K562 (cell line): ENCODE measurements around the gene SLBP. TPM values are rescaled to one million over a fixed set of nuclear protein-coding genes. Genes with fewer than 3 reads are reported as not detected.

Source experiments
- AFF1 ChIP-seq, 2 experiments: fragments of 450-650 bp; IDR thresholded peaks; 2 replicates each; pipeline ENCODE4 v1.6.1; 2018; ENCODE audit warnings: mild to moderate bottlenecking in 2 of 2, low read depth in 1 of 2; ENCODE audit not compliant: partially characterized antibody in 2 of 2
- CEBPB ChIP-seq: fragments of 450-650 bp; IDR thresholded peaks from 2 replicates; pipeline ENCODE4 v1.6.1; 2016; ENCODE audit warnings: missing genetic modification characterization, missing compliant biosample characterization
- GTF2E2 ChIP-seq: fragments of 200-800 bp; sonication (Bioruptor generic); IDR thresholded peaks from 2 replicates; pipeline ENCODE4 v1.6.1; 2016; ENCODE audit warnings: missing genetic modification characterization, missing compliant biosample characterization
- JUN ChIP-seq, 2 experiments: sonication (generic) in 1 of 2; formaldehyde crosslinking in 1 of 2; IDR thresholded peaks; 2 replicates each; pipeline versions ENCODE4 v1.6.1 to v1.8.0; 2012 to 2022; ENCODE audit warnings: borderline replicate concordance in 2 of 2, mild to moderate bottlenecking in 2 of 2, improper control_type of control experiment in 1 of 2, low read depth in 1 of 2, low read length in 1 of 2, missing genetic modification reagents in 1 of 2
- KLF10 ChIP-seq: fragments of 250-450 bp; sonication (Bioruptor Pico); IDR thresholded peaks from 2 replicates; pipeline ENCODE4 v1.6.1; 2021; ENCODE audit warnings: matching md5 sums
- MAFK ChIP-seq: IDR thresholded peaks from 2 replicates; pipeline ENCODE4 v1.6.1; 2011; ENCODE audit warnings: low read length, improper control_type of control experiment
- PYGO2 ChIP-seq: fragments of 450-650 bp; IDR thresholded peaks from 2 replicates; pipeline ENCODE4 v1.6.1; 2016; ENCODE audit warnings: mild to moderate bottlenecking, missing genetic modification characterization, moderate library complexity, missing compliant biosample characterization
- RBBP5 ChIP-seq: fragments of 200-600 bp; sonication (generic); IDR thresholded peaks from 2 replicates; pipeline ENCODE4 v1.6.1; 2012; ENCODE audit warnings: borderline replicate concordance, mild to moderate bottlenecking, low read length, control low read depth, inconsistent platforms; ENCODE audit not compliant: insufficient read depth, poor library complexity, severe bottlenecking
- SAFB ChIP-seq: fragments of 200-400 bp; formaldehyde crosslinking; IDR thresholded peaks from 2 replicates; pipeline ENCODE4 v1.6.1; 2017; ENCODE audit warnings: low read depth, low read length, borderline replicate concordance
- SLC30A9 ChIP-seq: fragments of 250-450 bp; sonication (Bioruptor Pico); IDR thresholded peaks from 2 replicates; pipeline ENCODE4 v1.8.0; 2022; ENCODE audit warnings: mild to moderate bottlenecking, moderate library complexity
- SREBF1 ChIP-seq: fragments of 150-350 bp; IDR thresholded peaks from 2 replicates; pipeline ENCODE4 v1.6.1; 2014; ENCODE audit warnings: antibody characterized with exemption, low read depth, low read length, borderline replicate concordance
- TCF3 ChIP-seq: sonication (generic); formaldehyde crosslinking; IDR thresholded peaks from 2 replicates; pipeline ENCODE4 v1.4.0; 2020; ENCODE audit warnings: mild to moderate bottlenecking, missing genetic modification reagents
- XRCC3 ChIP-seq: fragments of 450-650 bp; IDR thresholded peaks from 2 replicates; pipeline ENCODE4 v1.6.1; 2017; ENCODE audit warnings: mild to moderate bottlenecking, moderate library complexity
- ZNF280A ChIP-seq: fragments of 450-650 bp; IDR thresholded peaks from 2 replicates; pipeline ENCODE4 v1.6.1; 2018; ENCODE audit warnings: mild to moderate bottlenecking, low read depth; ENCODE audit not compliant: partially characterized antibody
- ZNF766 ChIP-seq: fragments of 200-800 bp; sonication (Bioruptor generic); conservative IDR thresholded peaks from 2 replicates; pipeline ENCODE4 v1.6.1; 2016; ENCODE audit warnings: missing genetic modification characterization, missing compliant biosample characterization
- polyA plus RNA-seq, 8 experiments: library from polyadenylated mRNA; depleted of rRNA in 4 of 8; stranded (reverse) in 5 of 8; unstranded in 3 of 8; fragments of >200 nt; fragmentation: Nextera tagmentation in 2 of 8; fragmentation: Illumina TruSeq in 1 of 8; extraction: Ambion mirVana in 2 of 8; extraction: Trizol in 1 of 8; gene quantifications; 2 replicates each; pipeline versions ENCODE4 v1.2.1 to v1.2.3, GENCODE V29; 2011 to 2014; ENCODE audit warnings: inconsistent platforms in 1 of 8, missing spikeins in 1 of 8
- total RNA-seq, 7 experiments: library from RNA; depleted of rRNA in 6 of 7; stranded (reverse); fragments of >200 nt in 6 of 7; fragmentation: Illumina TruSeq in 2 of 7; extraction: Trizol in 2 of 7; gene quantifications; 2 replicates each; pipeline versions ENCODE4 v1.2.1 to v1.2.3, GENCODE V29; 2011 to 2021; ENCODE audit warnings: low replicate concordance in 1 of 7
- TF ChIP-seq, protein P1 (sequence below): sonication (generic); formaldehyde crosslinking; IDR thresholded peaks from 2 replicates; pipeline ENCODE4 v1.8.0; 2022; ENCODE audit warnings: mild to moderate bottlenecking, missing genetic modification reagents
- TF ChIP-seq, protein P2 (sequence below): sonication (generic); formaldehyde crosslinking; IDR thresholded peaks from 2 replicates; pipeline ENCODE4 v1.4.0; 2020; ENCODE audit warnings: mild to moderate bottlenecking, missing genetic modification reagents

Gene SLBP
- total and polyA plus RNA-seq, 9 of the 15 experiments (the other 6 are each of a cell fraction or from before 2014, with no cell fraction given), result 49.4 to 221 (median 162) TPM

- TF ChIP-seq ZNF766 (CRISPR knock-in tag), result 0 out of 2 replicates have a peak, but pooled peaks have one; percentile 28
- TF ChIP-seq SLC30A9 (CRISPR knock-in tag), result no peak
- no peak for TF ChIP-seq SREBF1
- no peak for TF ChIP-seq JUN (IDR thresholded peaks at IDR 0.05; ENCODE audit: borderline replicate concordance, low read depth, low read length)
- 0 out of 2 replicates have a peak, but pooled peaks have one; percentile 19 for TF ChIP-seq JUN (CRISPR knock-in tag; IDR thresholded peaks at IDR 0.05; ENCODE audit: borderline replicate concordance)
- TF ChIP-seq, protein P1, sequence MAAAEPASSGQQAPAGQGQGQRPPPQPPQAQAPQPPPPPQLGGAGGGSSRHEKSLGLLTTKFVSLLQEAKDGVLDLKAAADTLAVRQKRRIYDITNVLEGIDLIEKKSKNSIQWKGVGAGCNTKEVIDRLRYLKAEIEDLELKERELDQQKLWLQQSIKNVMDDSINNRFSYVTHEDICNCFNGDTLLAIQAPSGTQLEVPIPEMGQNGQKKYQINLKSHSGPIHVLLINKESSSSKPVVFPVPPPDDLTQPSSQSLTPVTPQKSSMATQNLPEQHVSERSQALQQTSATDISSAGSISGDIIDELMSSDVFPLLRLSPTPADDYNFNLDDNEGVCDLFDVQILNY, result no peak
- TF ChIP-seq, protein P2, sequence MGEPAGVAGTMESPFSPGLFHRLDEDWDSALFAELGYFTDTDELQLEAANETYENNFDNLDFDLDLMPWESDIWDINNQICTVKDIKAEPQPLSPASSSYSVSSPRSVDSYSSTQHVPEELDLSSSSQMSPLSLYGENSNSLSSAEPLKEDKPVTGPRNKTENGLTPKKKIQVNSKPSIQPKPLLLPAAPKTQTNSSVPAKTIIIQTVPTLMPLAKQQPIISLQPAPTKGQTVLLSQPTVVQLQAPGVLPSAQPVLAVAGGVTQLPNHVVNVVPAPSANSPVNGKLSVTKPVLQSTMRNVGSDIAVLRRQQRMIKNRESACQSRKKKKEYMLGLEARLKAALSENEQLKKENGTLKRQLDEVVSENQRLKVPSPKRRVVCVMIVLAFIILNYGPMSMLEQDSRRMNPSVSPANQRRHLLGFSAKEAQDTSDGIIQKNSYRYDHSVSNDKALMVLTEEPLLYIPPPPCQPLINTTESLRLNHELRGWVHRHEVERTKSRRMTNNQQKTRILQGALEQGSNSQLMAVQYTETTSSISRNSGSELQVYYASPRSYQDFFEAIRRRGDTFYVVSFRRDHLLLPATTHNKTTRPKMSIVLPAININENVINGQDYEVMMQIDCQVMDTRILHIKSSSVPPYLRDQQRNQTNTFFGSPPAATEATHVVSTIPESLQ (CRISPR knock-in tag), result no peak
- no peak for TF ChIP-seq PYGO2 (tag)
- no peak for TF ChIP-seq ZNF280A
- no peak for TF ChIP-seq XRCC3
- no peak for TF ChIP-seq CEBPB (tag)
- TF ChIP-seq AFF1 (IDR thresholded peaks at IDR 0.05; ENCODE audit: low read depth in 1 of 2, partially characterized antibody in 2 of 2), result no peak
- TF ChIP-seq SAFB, result no peak
- TF ChIP-seq RBBP5, result peak; percentile 98
- no peak for TF ChIP-seq MAFK
- TF ChIP-seq TCF3 (CRISPR knock-in tag), result no peak
- TF ChIP-seq KLF10, result no peak
- TF ChIP-seq GTF2E2, result no peak
Measured at GRCh38 chr4:1713003-1713851, 1.1 kb upstream of the SLBP start (continued).
